ENCODE results near the gene SRRM3.

SRRM3 gene

DNA sequence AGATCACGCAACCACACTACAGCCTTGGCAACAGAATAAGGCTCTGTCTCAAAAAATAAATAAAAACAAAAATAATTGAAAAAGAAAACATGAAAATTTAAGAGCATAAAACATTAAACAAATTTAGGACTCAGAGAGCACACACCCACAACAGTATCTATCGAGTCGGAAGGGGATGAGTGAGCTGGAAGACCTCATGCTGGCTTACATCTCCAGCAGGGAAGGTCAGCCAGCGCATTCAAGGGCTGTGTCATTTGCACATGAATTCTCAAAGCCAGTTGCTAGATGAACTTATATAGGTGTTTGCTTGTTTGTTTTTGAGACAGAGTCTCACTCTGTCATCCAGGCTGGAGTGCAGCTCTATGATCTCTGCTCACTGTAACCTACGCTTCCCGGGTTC lies 50.3 kb downstream of the SRRM3 start:
- no peak overlapping the region for H3K9ac ChIP-seq (ENCODE audit: low read length)
- H3K4me1 ChIP-seq (ENCODE audit: control insufficient read depth, insufficient read depth, low read length): no peaks in the 10 kb centered on the region
- DNase-seq (ENCODE audit: low read depth): no peak
- no peaks in the 10 kb centered on the region for H3K9me3 ChIP-seq (ENCODE audit: control insufficient read depth, low read length)
- no peaks in the 10 kb centered on the region for H3K36me3 ChIP-seq (ENCODE audit: control insufficient read depth, insufficient read depth, low read length, severe bottlenecking)
- H3K4me3 ChIP-seq (ENCODE audit: low read length): no peak overlapping the region
- H3K27me3 ChIP-seq (replicated peaks; ENCODE audit: control insufficient read depth, insufficient read depth, low read length): peaks cover 24% of the 10 kb centered on the region

DNA sequence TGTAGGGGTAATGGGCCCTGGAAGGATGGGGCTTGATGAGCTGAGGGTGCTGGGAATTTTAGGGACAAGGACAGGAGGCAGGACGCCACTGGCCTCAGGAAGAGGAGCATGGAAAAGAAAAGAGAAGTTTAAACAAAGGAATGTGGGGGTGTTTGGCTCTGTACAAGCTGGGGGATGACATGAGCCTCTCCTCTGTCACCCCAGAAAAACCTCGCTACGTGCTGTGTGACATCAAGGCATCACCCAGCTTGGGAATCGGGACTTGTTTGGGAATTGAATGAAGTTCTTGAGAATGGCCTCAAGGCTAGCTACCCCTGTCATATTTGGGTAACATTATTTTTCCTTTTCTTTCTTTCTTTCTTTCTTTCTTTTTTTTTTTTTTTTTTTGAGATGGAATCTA lies 53.1 kb downstream of the SRRM3 start:
- no peak overlapping the region for H3K4me3 ChIP-seq (ENCODE audit: low read length)
- no peak for DNase-seq (ENCODE audit: low read depth)
- no peak overlapping the region for H3K9ac ChIP-seq (ENCODE audit: low read length)
- H3K36me3 ChIP-seq (ENCODE audit: control insufficient read depth, insufficient read depth, low read length, severe bottlenecking): no peaks in the 10 kb centered on the region
- no peaks in the 10 kb centered on the region for H3K9me3 ChIP-seq (ENCODE audit: control insufficient read depth, low read length)
- H3K4me1 ChIP-seq (ENCODE audit: control insufficient read depth, insufficient read depth, low read length): no peaks in the 10 kb centered on the region
- peaks cover 21% of the 10 kb centered on the region for H3K27me3 ChIP-seq (replicated peaks; ENCODE audit: control insufficient read depth, insufficient read depth, low read length)

DNA sequence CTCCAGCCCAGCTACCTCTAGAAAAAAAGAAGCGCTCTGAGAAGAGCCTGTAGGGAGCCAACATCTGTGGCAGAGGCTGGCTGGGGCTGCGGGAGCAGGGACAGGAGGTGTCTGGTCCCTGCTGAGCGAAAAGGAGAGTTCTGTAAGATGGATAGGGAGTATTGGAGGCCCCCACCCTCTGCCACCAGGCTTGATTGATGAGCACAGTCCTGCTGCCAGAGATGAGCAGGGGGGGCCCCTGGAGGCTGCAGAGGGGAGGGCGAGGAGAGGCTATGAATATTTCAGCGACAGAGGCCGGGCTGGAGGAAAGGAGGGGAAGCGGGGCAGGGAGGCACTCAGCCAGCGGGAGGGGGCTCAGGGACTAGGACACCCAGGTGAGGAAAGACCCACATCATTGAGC lies 56.3 kb downstream of the SRRM3 start:
- no peak overlapping the region for H3K4me3 ChIP-seq (ENCODE audit: low read length)
- no peaks in the 10 kb centered on the region for H3K4me1 ChIP-seq (ENCODE audit: control insufficient read depth, insufficient read depth, low read length)
- peaks cover 34% of the 10 kb centered on the region for H3K27me3 ChIP-seq (replicated peaks; ENCODE audit: control insufficient read depth, insufficient read depth, low read length)
- DNase-seq (ENCODE audit: low read depth): no peak
- H3K9ac ChIP-seq (ENCODE audit: low read length): no peak overlapping the region
- H3K9me3 ChIP-seq (ENCODE audit: control insufficient read depth, low read length): no peaks in the 10 kb centered on the region
- no peaks in the 10 kb centered on the region for H3K36me3 ChIP-seq (ENCODE audit: control insufficient read depth, insufficient read depth, low read length, severe bottlenecking)

DNA sequence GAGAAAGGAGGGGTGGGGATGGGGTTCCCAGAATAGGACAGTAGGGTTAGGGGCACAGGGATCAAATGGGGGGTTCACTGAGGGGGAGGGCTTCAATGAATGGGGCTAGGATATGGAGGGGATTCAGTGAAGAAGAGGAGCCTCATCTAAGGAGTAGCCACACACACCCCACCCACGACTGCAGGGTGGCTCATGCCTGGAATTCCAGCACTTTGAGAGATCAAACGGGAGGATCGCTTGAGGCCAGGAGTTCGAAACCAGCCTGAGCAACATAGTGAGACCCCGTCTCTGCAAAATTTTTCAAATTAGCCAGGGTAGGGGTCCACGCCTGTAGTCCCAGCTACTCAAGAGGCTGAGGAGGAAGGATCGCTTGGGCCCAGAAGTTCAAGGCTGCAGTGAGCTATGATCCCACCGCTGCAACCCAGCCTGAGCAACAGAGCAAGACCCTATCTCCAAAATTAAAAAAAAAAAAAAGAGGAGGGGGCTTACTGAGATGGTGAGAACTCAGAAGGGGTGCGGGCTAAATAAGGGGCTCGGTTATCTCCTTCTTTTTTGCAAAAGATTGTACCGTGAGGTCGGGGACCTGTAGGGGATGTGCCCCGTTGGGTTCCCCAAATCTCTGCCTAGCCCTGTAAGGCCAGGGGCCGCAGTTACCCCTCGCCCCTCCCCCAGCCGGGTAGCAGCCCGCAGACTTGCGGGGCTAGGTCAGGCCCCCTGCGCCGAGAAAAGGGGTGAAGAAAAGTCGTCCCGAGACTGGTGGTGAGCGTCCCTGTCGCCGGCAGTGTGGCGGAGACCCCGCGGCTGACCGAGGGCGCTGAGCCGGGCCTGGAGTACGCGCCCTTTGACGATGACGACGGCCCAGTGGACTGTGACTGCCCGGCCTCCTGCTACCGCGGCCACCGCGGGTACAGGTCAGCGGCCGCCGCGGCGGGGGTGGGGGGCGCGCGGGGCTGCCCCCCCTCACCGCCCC lies 57.7 kb downstream of the SRRM3 start:
- Histone ChIP-seq H3K9ac (ENCODE audit: low read length) (no peak overlapping the region), H3K36me3 (ENCODE audit: control insufficient read depth, insufficient read depth, low read length, severe bottlenecking) (no peaks in the 10 kb centered on the region), H3K4me1 (ENCODE audit: control insufficient read depth, insufficient read depth, low read length) (no peaks in the 10 kb centered on the region), H3K9me3 (ENCODE audit: control insufficient read depth, low read length) (no peaks in the 10 kb centered on the region), H3K4me3 (ENCODE audit: low read length) (no peak overlapping the region), H3K27me3 (replicated peaks; ENCODE audit: control insufficient read depth, insufficient read depth, low read length) (peaks cover 34% of the 10 kb centered on the region)
- DNase-seq (ENCODE audit: low read depth): no peak

DNA sequence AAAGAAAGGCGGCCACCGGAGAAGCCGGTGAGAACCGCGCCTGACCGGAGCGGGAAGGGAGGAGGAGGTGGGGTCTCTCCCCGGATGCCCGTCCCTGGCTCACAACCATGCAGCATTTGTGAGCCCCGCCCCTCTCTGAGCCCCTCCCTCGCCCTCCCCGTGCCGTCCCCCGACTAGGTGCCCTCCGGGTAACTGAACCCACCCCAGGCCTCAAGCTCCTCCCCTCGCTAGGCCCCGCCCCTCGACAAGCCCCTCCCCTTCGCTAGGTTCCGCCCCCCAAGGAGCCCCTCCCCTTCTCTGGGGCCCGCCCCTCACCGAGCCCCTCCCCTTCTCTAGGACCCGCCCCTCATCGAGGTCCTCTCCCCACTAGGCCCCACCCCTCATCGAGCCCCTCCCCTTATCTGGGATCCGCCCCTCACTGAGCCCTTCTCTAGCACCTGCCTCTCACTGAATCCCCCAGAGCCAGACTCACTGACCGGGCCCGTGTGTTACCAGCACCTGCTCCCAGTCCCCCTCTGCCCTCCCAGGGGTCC lies 58.5 kb downstream of the SRRM3 start:
- H3K9me3 ChIP-seq (ENCODE audit: control insufficient read depth, low read length): no peaks in the 10 kb centered on the region
- H3K9ac ChIP-seq (ENCODE audit: low read length): no peak overlapping the region
- no peaks in the 10 kb centered on the region for H3K36me3 ChIP-seq (ENCODE audit: control insufficient read depth, insufficient read depth, low read length, severe bottlenecking)
- peak; percentile 42 for DNase-seq (ENCODE audit: low read depth)
- H3K4me1 ChIP-seq (ENCODE audit: control insufficient read depth, insufficient read depth, low read length): no peaks in the 10 kb centered on the region
- H3K4me3 ChIP-seq (ENCODE audit: low read length): no peak overlapping the region
- H3K27me3 ChIP-seq (replicated peaks; ENCODE audit: control insufficient read depth, insufficient read depth, low read length): peaks cover 29% of the 10 kb centered on the region

DNA sequence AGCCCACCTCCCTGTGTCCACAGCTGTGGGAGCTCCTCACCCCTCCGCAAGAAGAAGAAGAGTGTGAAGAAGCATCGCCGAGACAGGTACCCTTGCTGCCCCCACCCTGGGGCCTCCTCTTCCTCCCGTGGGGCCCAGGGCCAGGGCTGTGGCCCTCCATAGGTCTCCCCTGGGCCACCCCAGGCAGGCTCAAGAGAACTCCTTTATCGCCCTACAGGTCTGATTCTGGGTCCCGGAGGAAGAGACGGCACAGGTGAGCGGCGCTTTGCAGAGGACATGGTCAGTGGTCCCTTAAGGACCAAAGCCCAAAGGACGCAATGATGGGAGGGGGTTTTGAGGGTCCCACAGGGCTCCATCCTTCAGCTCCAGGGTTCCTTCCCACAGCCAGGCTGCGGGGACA lies 59.6 kb downstream of the SRRM3 start:
- no peaks in the 10 kb centered on the region for H3K9me3 ChIP-seq (ENCODE audit: control insufficient read depth, low read length)
- no peaks in the 10 kb centered on the region for H3K4me1 ChIP-seq (ENCODE audit: control insufficient read depth, insufficient read depth, low read length)
- peaks cover 25% of the 10 kb centered on the region for H3K27me3 ChIP-seq (replicated peaks; ENCODE audit: control insufficient read depth, insufficient read depth, low read length)
- H3K9ac ChIP-seq (ENCODE audit: low read length): no peak overlapping the region
- DNase-seq (ENCODE audit: low read depth): no peak
- H3K36me3 ChIP-seq (ENCODE audit: control insufficient read depth, insufficient read depth, low read length, severe bottlenecking): no peaks in the 10 kb centered on the region
- no peak overlapping the region for H3K4me3 ChIP-seq (ENCODE audit: low read length)

DNA sequence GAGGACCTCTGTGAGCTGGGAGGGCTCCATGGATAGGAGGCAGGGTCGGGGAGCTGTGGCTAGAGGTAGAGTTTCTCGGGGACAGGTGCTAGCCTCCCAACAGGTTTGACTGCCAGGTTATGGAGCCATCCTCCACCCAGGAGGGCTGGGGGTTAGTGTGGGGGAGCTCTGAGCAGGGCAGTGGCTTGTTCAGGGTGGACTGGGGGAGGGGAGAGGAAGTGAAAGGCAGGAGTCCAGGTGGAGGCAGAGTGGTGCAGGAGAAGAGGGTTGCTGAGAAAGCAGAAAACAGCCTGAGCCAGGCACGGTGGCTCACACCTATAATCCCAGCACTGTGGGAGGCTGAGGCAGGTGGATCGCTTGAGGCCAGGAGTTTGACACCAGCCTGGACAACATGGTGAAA lies 60.2 kb downstream of the SRRM3 start:
- H3K27me3 ChIP-seq (replicated peaks; ENCODE audit: control insufficient read depth, insufficient read depth, low read length): peaks cover 28% of the 10 kb centered on the region
- no peak overlapping the region for H3K9ac ChIP-seq (ENCODE audit: low read length)
- no peaks in the 10 kb centered on the region for H3K36me3 ChIP-seq (ENCODE audit: control insufficient read depth, insufficient read depth, low read length, severe bottlenecking)
- H3K9me3 ChIP-seq (ENCODE audit: control insufficient read depth, low read length): no peaks in the 10 kb centered on the region
- no peak overlapping the region for H3K4me3 ChIP-seq (ENCODE audit: low read length)
- DNase-seq (ENCODE audit: low read depth): no peak
- peaks cover 1% of the 10 kb centered on the region for H3K4me1 ChIP-seq (ENCODE audit: control insufficient read depth, insufficient read depth, low read length)

DNA sequence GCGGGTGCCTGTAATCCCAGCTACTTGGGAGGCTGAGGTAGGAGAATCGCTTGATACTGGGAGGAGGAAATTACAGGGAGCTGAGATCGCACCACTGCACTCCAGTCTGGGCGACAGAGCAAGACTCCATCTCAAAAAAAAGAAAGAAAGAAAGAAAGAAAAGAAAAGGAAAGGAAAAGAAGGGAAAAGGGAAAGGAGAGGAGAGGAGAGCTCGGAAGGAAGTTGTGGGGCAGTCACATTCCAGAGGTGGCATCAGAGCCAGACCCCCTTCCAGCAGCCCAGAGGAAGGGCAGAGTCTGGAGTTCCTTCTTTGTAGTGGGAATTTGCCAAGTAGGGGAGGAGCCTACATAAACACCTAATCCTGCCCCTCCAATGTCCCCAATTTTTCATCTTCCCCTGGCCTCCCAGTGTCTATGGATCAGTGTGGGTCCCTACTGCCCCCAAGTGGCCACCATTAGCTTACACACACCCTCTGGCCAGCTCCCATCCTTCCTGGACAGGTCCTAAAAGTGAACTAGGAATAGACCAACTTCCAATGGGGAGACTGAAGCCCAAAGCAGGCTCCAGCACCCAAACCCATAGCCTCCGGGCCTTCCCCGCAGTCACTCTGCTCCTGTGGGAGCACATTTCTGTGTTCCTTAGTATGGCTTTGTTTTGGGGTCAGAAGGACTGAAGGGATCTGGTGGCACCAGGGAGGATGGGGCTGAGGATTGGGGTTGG lies 61.1 kb downstream of the SRRM3 start:
- Histone ChIP-seq H3K4me1 (ENCODE audit: control insufficient read depth, insufficient read depth, low read length) (peaks cover 4% of the 10 kb centered on the region), H3K4me3 (ENCODE audit: low read length) (no peak overlapping the region), H3K9me3 (ENCODE audit: control insufficient read depth, low read length) (no peaks in the 10 kb centered on the region), H3K36me3 (ENCODE audit: control insufficient read depth, insufficient read depth, low read length, severe bottlenecking) (no peaks in the 10 kb centered on the region), H3K27me3 (replicated peaks; ENCODE audit: control insufficient read depth, insufficient read depth, low read length) (peaks cover 31% of the 10 kb centered on the region), H3K9ac (ENCODE audit: low read length) (no peak overlapping the region)
- peak; percentile 78 for DNase-seq (ENCODE audit: low read depth)

DNA sequence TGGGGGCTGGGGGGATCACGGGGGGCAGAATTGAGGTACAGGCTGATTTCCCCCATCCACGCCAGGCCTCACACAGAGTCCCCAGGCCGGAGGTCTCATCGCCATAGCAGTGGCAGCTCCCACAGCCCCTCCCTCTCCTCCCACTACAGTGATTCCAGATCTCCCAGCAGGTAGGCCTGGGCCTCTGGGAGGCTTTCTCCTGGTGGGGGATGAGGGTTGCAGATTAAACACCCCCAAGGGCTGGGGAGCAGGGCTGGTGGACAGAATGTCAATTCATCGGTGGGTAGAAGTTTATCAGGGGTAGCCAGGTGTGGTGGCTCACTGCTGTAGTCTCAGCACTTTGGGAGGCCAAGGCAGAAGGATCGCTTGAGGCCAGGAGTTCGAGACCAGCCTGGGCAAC lies 63.6 kb downstream of the SRRM3 start:
- no peaks in the 10 kb centered on the region for H3K36me3 ChIP-seq (ENCODE audit: control insufficient read depth, insufficient read depth, low read length, severe bottlenecking)
- DNase-seq (ENCODE audit: low read depth): no peak
- H3K9ac ChIP-seq (ENCODE audit: low read length): no peak overlapping the region
- no peak overlapping the region for H3K4me3 ChIP-seq (ENCODE audit: low read length)
- no peaks in the 10 kb centered on the region for H3K9me3 ChIP-seq (ENCODE audit: control insufficient read depth, low read length)
- H3K4me1 ChIP-seq (ENCODE audit: control insufficient read depth, insufficient read depth, low read length): peaks cover 4% of the 10 kb centered on the region
- H3K27me3 ChIP-seq (replicated peaks; ENCODE audit: control insufficient read depth, insufficient read depth, low read length): peaks cover 37% of the 10 kb centered on the region

DNA sequence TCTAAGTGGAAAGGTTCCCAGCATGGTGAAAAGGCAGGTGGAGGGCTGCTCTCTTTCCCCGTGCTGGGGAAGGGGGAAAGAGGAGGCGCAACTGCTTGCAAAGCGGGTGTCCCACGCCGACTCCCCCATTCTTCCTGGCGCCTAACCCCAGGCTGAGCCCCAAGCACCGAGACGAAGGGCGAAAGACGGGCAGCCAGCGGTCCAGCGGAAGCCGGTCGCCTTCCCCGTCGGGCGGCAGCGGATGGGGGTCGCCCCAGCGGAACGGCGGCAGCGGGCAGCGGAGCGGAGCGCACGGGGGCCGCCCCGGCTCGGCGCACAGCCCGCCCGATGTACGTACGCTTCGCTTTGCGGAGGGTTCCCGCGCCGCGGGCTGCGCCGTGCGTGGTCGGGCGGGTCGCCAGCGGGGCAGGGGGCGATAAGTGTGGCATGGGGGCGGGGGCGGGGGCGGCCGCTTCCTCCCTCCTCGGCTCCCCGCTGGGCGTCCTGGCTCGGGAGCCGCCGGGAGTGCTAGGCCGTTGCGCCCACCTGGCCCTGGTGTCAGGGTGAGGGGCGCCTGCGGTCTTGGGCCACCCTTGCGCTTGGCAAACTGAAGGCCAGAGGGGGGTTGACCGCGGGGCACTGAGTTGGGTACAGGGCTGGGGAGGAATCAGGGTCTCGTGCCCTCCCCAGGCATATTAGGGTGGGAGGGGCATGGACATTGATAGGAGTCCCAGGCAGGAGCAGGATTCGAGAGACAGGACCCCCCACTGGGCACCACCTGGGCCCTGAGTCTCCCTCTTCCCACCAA lies 65.6 kb downstream of the SRRM3 start:
- Histone ChIP-seq H3K4me3 (ENCODE audit: low read length) (peak overlapping the region; percentile 37), H3K4me1 (ENCODE audit: control insufficient read depth, insufficient read depth, low read length) (peaks cover 4% of the 10 kb centered on the region), H3K9ac (ENCODE audit: low read length) (no peak overlapping the region), H3K36me3 (ENCODE audit: control insufficient read depth, insufficient read depth, low read length, severe bottlenecking) (no peaks in the 10 kb centered on the region), H3K9me3 (ENCODE audit: control insufficient read depth, low read length) (no peaks in the 10 kb centered on the region), H3K27me3 (replicated peaks; ENCODE audit: control insufficient read depth, insufficient read depth, low read length) (peaks cover 29% of the 10 kb centered on the region)
- DNase-seq (ENCODE audit: low read depth): peak; percentile 7

DNA sequence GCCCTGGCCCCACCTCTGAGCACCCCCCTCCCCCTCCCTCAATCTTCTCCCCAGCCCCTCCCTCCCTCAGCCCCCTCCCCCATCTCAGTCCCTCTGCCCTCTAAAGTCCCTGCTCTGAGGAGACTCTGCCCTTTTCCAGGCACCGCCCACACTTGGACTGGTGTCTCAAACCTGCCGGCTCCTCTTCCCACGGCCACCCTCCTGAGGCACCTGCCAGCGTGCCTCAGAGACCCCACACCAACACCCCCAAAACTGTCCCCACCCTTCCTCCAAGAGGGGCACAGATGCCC lies 66.1 kb downstream of the SRRM3 start:
- no peaks in the 10 kb centered on the region for H3K9me3 ChIP-seq (ENCODE audit: control insufficient read depth, low read length)
- DNase-seq (ENCODE audit: low read depth): no peak
- peaks cover 4% of the 10 kb centered on the region for H3K4me1 ChIP-seq (ENCODE audit: control insufficient read depth, insufficient read depth, low read length)
- no peak overlapping the region for H3K4me3 ChIP-seq (ENCODE audit: low read length)
- no peak overlapping the region for H3K9ac ChIP-seq (ENCODE audit: low read length)
- H3K36me3 ChIP-seq (ENCODE audit: control insufficient read depth, insufficient read depth, low read length, severe bottlenecking): no peaks in the 10 kb centered on the region
- peaks cover 32% of the 10 kb centered on the region for H3K27me3 ChIP-seq (replicated peaks; ENCODE audit: control insufficient read depth, insufficient read depth, low read length)
